OCI-LY7 (cell line): ENCODE measurements around the gene ARMC5. TPM values are rescaled to one million over a fixed set of nuclear protein-coding genes. Genes with fewer than 3 reads are reported as not detected.

ENCODE experiments used
- BruUV-seq: library from RNA; stranded (reverse); fragments of 400-500 nt; replicated peaks from 2 replicates; lab custom pipeline; 2021; lab: Mats Ljungman, UMichigan
- CTCF ChIA-PET: fragments of 300-600 bp; sonication (Branson Sonifier 250); formaldehyde crosslinking; loops from one replicate; lab custom pipeline; 2022; ENCODE audit warnings: antibody characterized with exemption; ENCODE audit not compliant: unreplicated experiment; lab: Charles Lee
- POLR2A ChIA-PET: fragments of 300-600 bp; sonication (Branson Sonifier 250); formaldehyde crosslinking; loops from one replicate; lab custom pipeline; 2022; ENCODE audit warnings: antibody characterized with exemption; lab: Charles Lee
- DNase-seq: peaks from one replicate; pipeline ENCODE4 v3.0.0-alpha.2; 2015; ENCODE audit warnings: low spot score
- H2AFZ ChIP-seq: fragments of 200-600 bp; sonication (generic), shearing (Covaris generic); 2 replicates; pipeline ENCODE4 v1.6.1; 2014; ENCODE audit warnings: mild to moderate bottlenecking, antibody characterized with exemption, low read length, moderate library complexity
- H3K27ac ChIP-seq: fragments of 200-600 bp; sonication (generic); 2 replicates; pipeline ENCODE4 v1.5.1; 2014; ENCODE audit warnings: mixed run types, low read depth, mild to moderate bottlenecking, moderate library complexity, low read length, inconsistent platforms; ENCODE audit not compliant: poor library complexity, severe bottlenecking
- H3K36me3 ChIP-seq: fragments of 200-600 bp; sonication (generic); 2 replicates; pipeline ENCODE4 v1.6.1; 2014; ENCODE audit warnings: mild to moderate bottlenecking, antibody characterized with exemption, low read length, moderate library complexity, mixed read lengths; ENCODE audit not compliant: insufficient read depth
- H3K4me1 ChIP-seq: fragments of 200-600 bp; sonication (generic); 2 replicates; pipeline ENCODE4 v1.5.1; 2014; ENCODE audit warnings: mild to moderate bottlenecking, low read length; ENCODE audit not compliant: insufficient read depth, poor library complexity, severe bottlenecking
- H3K4me2 ChIP-seq: fragments of 200-600 bp; sonication (generic); 2 replicates; pipeline ENCODE4 v1.6.1; 2014; ENCODE audit warnings: mild to moderate bottlenecking, low read length
- H3K4me3 ChIP-seq: fragments of 200-600 bp; sonication (generic); 2 replicates; pipeline ENCODE4 v1.5.1; 2014; ENCODE audit warnings: mild to moderate bottlenecking, low read depth, low read length; ENCODE audit not compliant: poor library complexity, severe bottlenecking
- H3K79me2 ChIP-seq: fragments of 200-600 bp; sonication (generic); 2 replicates; pipeline ENCODE4 v1.6.1; 2016; ENCODE audit warnings: low read depth, mild to moderate bottlenecking, low read length, moderate library complexity, mixed read lengths; ENCODE audit not compliant: insufficient read depth
- H3K9me2 ChIP-seq: fragments of 200-600 bp; sonication (generic); 2 replicates; pipeline ENCODE4 v1.6.1; 2016; ENCODE audit warnings: mild to moderate bottlenecking, low read length, mixed read lengths; ENCODE audit not compliant: insufficient read depth
- H3K9me3 ChIP-seq: fragments of 200-600 bp; sonication (generic); 2 replicates; pipeline ENCODE4 v1.6.1; 2014; ENCODE audit warnings: mild to moderate bottlenecking, mixed run types, low read length, mixed read lengths
- H4K20me1 ChIP-seq: fragments of 200-600 bp; sonication (generic); 2 replicates; pipeline ENCODE4 v1.6.1; 2014; ENCODE audit warnings: mild to moderate bottlenecking, antibody characterized with exemption, low read length, moderate library complexity, mixed read lengths; ENCODE audit not compliant: insufficient read depth
- CTCF ChIP-seq: fragments of 200-600 bp; sonication (generic); conservative IDR thresholded peaks from 2 replicates; pipeline ENCODE4 v1.5.1; 2014; ENCODE audit warnings: mild to moderate bottlenecking, antibody characterized with exemption, low read length, moderate library complexity, mixed read lengths
- EZH2phosphoT487 ChIP-seq: fragments of 200-600 bp; sonication (generic); IDR thresholded peaks from 2 replicates; pipeline ENCODE4 v1.6.1; 2018; ENCODE audit warnings: low read depth, borderline replicate concordance, mild to moderate bottlenecking, mixed run types, antibody characterized with exemption, low read length, moderate library complexity, mixed read lengths
- intact Hi-C: fragments of 100-400 bp; cut with micrococcal nuclease; formaldehyde crosslinking; loops from one replicate; pipeline ENCODE4 v1.10.0; 2022; ENCODE audit not compliant: unreplicated experiment
- total RNA-seq, 2 experiments: library from RNA; depleted of rRNA in 1 of 2; stranded (reverse); fragments of >200 nt in 1 of 2; shearing (Covaris generic) in 1 of 2; gene quantifications; 2 replicates each; pipeline ENCODE4 v1.2.3, GENCODE V29; 2014 to 2022

The ARMC5 gene
- total RNA-seq, 2 experiments from 2014 or later, result 6.4 to 8.8 TPM

- Histone ChIP-seq H3K4me3 (no peak overlapping the region), H3K9me2 (no peaks in the 10 kb centered on the region), H2AFZ (no peak overlapping the region), H3K27ac (no peak overlapping the region), H3K4me2 (no peak overlapping the region), H4K20me1 (no peaks in the 10 kb centered on the region), H3K79me2 (no peaks in the 10 kb centered on the region), H3K36me3 (no peaks in the 10 kb centered on the region), H3K9me3 (no peaks in the 10 kb centered on the region), H3K4me1 (no peaks in the 10 kb centered on the region)
- TF ChIP-seq EZH2phosphoT487, result no peak
- no peak for TF ChIP-seq CTCF
- no TSS peak for BruUV-seq
- intact Hi-C loops, result no loop called here
- CTCF ChIA-PET, result no interaction called here
- no peak for DNase-seq
- POLR2A ChIA-PET, result interaction anchor here (1.0 kb wide), 1 partner anchor 10 kb away, joined by 3 read pairs; no protein-coding TSS in a partner anchor
These were observed 39.3 kb upstream of the ARMC5 start for GRCh38 chr16:31420037-31420436.

- Histone ChIP-seq H3K9me3 (no peaks in the 10 kb centered on the region), H3K9me2 (no peaks in the 10 kb centered on the region), H2AFZ (no peak overlapping the region), H3K4me2 (no peak overlapping the region), H3K36me3 (no peaks in the 10 kb centered on the region), H3K4me3 (no peak overlapping the region), H3K27ac (no peak overlapping the region), H3K79me2 (no peaks in the 10 kb centered on the region), H3K4me1 (no peaks in the 10 kb centered on the region), H4K20me1 (no peaks in the 10 kb centered on the region)
- DNase-seq, result no peak
- intact Hi-C loops, result no loop called here
- POLR2A ChIA-PET, result no interaction called here
- CTCF ChIA-PET, result no interaction called here
- BruUV-seq, result no TSS peak
- TF ChIP-seq CTCF (no peak), EZH2phosphoT487 (no peak)
These were observed 37.7 kb upstream of the ARMC5 start for GRCh38 chr16:31421587-31421986.

GRCh38 chr16:31423241-31423640 is 36.1 kb upstream of the ARMC5 start:
- Histone ChIP-seq H3K4me1 (no peaks in the 10 kb centered on the region), H3K9me3 (no peaks in the 10 kb centered on the region), H4K20me1 (no peaks in the 10 kb centered on the region), H3K79me2 (no peaks in the 10 kb centered on the region), H2AFZ (no peak overlapping the region), H3K4me2 (no peak overlapping the region), H3K9me2 (no peaks in the 10 kb centered on the region), H3K36me3 (no peaks in the 10 kb centered on the region), H3K27ac (no peak overlapping the region), H3K4me3 (no peak overlapping the region)
- no TSS peak for BruUV-seq
- TF ChIP-seq EZH2phosphoT487 (no peak), CTCF (no peak)
- ChIA-PET CTCF (no interaction called here), POLR2A (no interaction called here)
- no peak for DNase-seq
- intact Hi-C loops, result no loop called here
